Psoas muscle (tissue), 8 donors: ENCODE measurements around the gene SLC34A3. TPM values are rescaled to one million over a fixed set of nuclear protein-coding genes. Genes with fewer than 3 reads are reported as not detected.
A peak's percentile ranks its signal among the peaks of the same experiment; 100 is the strongest.

Experiments used
- ATAC-seq, 4 donors: fragments of 200-7000 bp; cut with Tn5 transposase; one replicate each; pipeline ENCODE4 v1.9.1; 2020; ENCODE audit warnings: moderate library complexity in 3 of 4, mild to moderate bottlenecking in 2 of 4
- DNase-seq, 2 donors: peaks; one replicate each; pipeline ENCODE4 v3.0.0-alpha.2; 2020
- H3K27ac ChIP-seq: fragments of 200-600 bp; one replicate; pipeline ENCODE4 v1.8.0; 2022
- H3K27me3 ChIP-seq, 3 donors: fragments of 200-600 bp in 1 of 3; one replicate each; pipeline versions ENCODE4 v1.6.1 to v1.8.0; 2013 to 2022; ENCODE audit warnings: low read length in 2 of 3, mild to moderate bottlenecking in 2 of 3, moderate library complexity in 1 of 3; ENCODE audit not compliant: insufficient read depth in 3 of 3
- H3K36me3 ChIP-seq, 2 donors: fragments of 200-600 bp in 1 of 2; one replicate each; pipeline versions ENCODE4 v1.6.1 to v1.8.0; 2013 to 2022; ENCODE audit warnings: low read depth in 1 of 2, mild to moderate bottlenecking in 1 of 2, moderate library complexity in 1 of 2; ENCODE audit not compliant: insufficient read depth in 1 of 2
- H3K4me1 ChIP-seq: fragments of 200-600 bp; one replicate; pipeline ENCODE4 v1.8.0; 2022
- H3K4me3 ChIP-seq: fragments of 200-600 bp; one replicate; pipeline ENCODE4 v1.8.0; 2022; ENCODE audit warnings: mild to moderate bottlenecking
- H3K9me3 ChIP-seq: fragments of 200-600 bp; one replicate; pipeline ENCODE4 v1.8.0; 2022
- CTCF ChIP-seq: fragments of 200-600 bp; IDR thresholded peaks from one replicate; pipeline ENCODE4 v1.8.0; 2022; ENCODE audit warnings: antibody characterized with exemption
- WGBS, 3 donors: extraction: QIAGEN DNeasy Blood & Tissue Kit; methylation state at CpG; one replicate each; pipeline versions ENCODE4 v1.1.6 to v1.1.7; 2013; 5-methylcytosine and 5-hydroxymethylcytosine counted together
- intact Hi-C, 2 donors: fragments of 100-400 bp; cut with DNase I; formaldehyde crosslinking; loops; one replicate each; pipeline versions ENCODE4 v1.11.0 to v1.14.2; 2022
- polyA plus RNA-seq, 3 donors: library from polyadenylated mRNA; stranded (reverse); fragments of 200-250 nt; gene quantifications; one replicate each; pipeline ENCODE4 v1.2.3, GENCODE V29; 2013
- total RNA-seq, 4 donors: library from RNA; stranded (reverse); fragmentation: NEBNext Ultra II Directional in 2 of 4; extraction: Animal tissue kit (Norgen Biotek cat#: 25700) in 2 of 4; gene quantifications; one replicate each; pipeline versions ENCODE4 v1.2.1 to v1.2.4, GENCODE V29; 2021 to 2023
- donor health status: healthy with polysubstance abuse.
- donor health status: DM: no; HTN: no; CAD: no; lungs with moderate emphysema.
- donor health status: Bipolar disorder and iron deficiency.
- donor health status: healthy.
- donor health status: DM: yes; HTN: yes; CAD: no.
- donor health status: DM: no; HTN: no; CAD: no.
- donor health status: DM: no; HTN: no; CAD: no.
- donor health status: DM: yes; HTN: yes; CAD: no.

The SLC34A3 gene
- total and polyA plus RNA-seq, 7 donors: not detected

GRCh38 chr9:137254624-137255447 lies 24.1 kb downstream of the SLC34A3 start, which contains the start of gene NELFB:
NELFB (plus strand) TSS chr9:137255327.
- Histone ChIP-seq H3K4me3 (peak within 1 kb of the TSS; percentile 98), H3K27me3 (no peaks in the 10 kb centered on the region), H3K36me3 (peaks cover 0 to 35% of the 10 kb centered on the region in 2 donors), H3K4me1 (peaks cover 14% of the 10 kb centered on the region), H3K27ac (peak within 1 kb of the TSS; percentile 80), H3K9me3 (no peaks in the 10 kb centered on the region)
- WGBS, 3 donors: 1% methylated on average over 81 to 105 of the region's 105 CpGs
- ATAC-seq: peak; percentile 92 to 94 (median 92)
- DNase-seq: peak; percentile 94 to 97
- no peak for TF ChIP-seq CTCF
- intact Hi-C loops: no loop called here

GRCh38 chr9:137255448-137256114 lies 24.9 kb downstream of the SLC34A3 start:
- intact Hi-C loops: no loop called here
- WGBS, 3 donors: 2% methylated on average over 45 to 51 of the region's 51 CpGs

DNA sequence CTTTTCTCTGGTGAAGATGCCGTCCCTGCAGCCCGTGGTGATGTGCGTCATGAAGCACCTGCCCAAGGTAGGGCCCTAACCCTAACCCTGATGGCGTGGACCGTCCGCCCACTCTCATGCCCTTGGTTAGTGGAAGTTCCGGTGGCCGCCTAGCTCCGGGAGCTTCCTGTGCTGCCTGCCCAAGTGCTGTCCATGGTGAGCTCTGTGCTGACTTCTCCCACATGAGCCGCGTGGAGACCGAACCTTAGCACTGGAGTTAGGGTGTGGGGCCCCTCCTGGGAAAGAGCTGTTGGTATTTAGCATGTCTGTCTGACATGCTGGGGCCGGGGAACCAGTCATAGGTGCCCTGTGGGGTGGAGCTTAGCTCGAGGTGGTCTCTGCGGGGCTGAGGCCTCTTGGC lies 25.7 kb downstream of the SLC34A3 start:
- TF ChIP-seq CTCF: no peak

More at GRCh38 chr9:137255448-137256114, 24.9 kb downstream of the SLC34A3 start:
- DNase-seq: peak in 1 of 2 donors; percentile 60
- H3K4me1 ChIP-seq: peaks cover 14% of the 10 kb centered on the region
- H3K27ac ChIP-seq: peak overlapping the region; percentile 80
- ATAC-seq: peak; percentile 10 to 48 (median 38)
- no peaks in the 10 kb centered on the region for H3K9me3 ChIP-seq
- H3K36me3 ChIP-seq: peaks cover 0 to 35% of the 10 kb centered on the region in 2 donors
- no peak for TF ChIP-seq CTCF
- H3K4me3 ChIP-seq: peak overlapping the region; percentile 98
- no peaks in the 10 kb centered on the region for H3K27me3 ChIP-seq

DNA sequence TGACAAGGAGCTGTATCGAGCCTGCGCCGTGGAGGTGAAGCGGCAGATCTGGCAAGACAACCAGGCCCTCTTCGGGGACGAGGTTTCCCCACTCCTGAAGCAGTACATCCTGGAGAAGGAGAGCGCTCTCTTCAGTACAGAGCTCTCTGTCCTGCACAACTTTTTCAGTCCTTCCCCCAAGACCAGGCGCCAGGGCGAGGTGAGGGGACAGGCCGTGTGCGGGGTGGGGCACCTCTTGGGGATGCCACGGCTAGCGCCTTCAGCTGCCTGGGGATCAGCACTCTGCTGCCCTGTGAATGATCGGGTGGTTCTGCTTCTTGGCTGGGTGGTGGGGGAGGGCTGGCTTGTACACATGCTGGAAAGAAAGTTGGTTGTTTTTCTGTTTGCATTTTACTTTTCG lies 26.2 kb downstream of the SLC34A3 start:
- H3K4me1 ChIP-seq: peaks cover 14% of the 10 kb centered on the region
- peaks cover 0 to 35% of the 10 kb centered on the region in 2 donors for H3K36me3 ChIP-seq
- WGBS, 3 donors: 88 to 92% (median 90%) methylated on average over 15 of the region's 15 CpGs
- DNase-seq (no peak), ATAC-seq (no peak)
- no peak for TF ChIP-seq CTCF
- no peak overlapping the region for H3K27ac ChIP-seq
- intact Hi-C loops: no loop called here
- H3K9me3 ChIP-seq: no peaks in the 10 kb centered on the region
- H3K4me3 ChIP-seq: peak overlapping the region; percentile 98
- no peaks in the 10 kb centered on the region for H3K27me3 ChIP-seq

More for the DNA sequence above, 25.7 kb downstream of the SLC34A3 start:
- peaks cover 14% of the 10 kb centered on the region for H3K4me1 ChIP-seq
- no peaks in the 10 kb centered on the region for H3K9me3 ChIP-seq
- peak overlapping the region; percentile 98 for H3K4me3 ChIP-seq
- no peak overlapping the region for H3K27ac ChIP-seq
- ATAC-seq (no peak), DNase-seq (no peak)
- H3K27me3 ChIP-seq: no peaks in the 10 kb centered on the region
- 77 to 82% (median 78%) methylated on average over 15 of the region's 15 CpGs for whole genome bisulfite sequencing, 3 donors
- peaks cover 0 to 35% of the 10 kb centered on the region in 2 donors for H3K36me3 ChIP-seq
- intact Hi-C loops: no loop called here
